GM10248 (cell line): ENCODE measurements around the gene MOSPD3.

Source experiments
- CTCF ChIA-PET: fragments of 300-600 bp; sonication (Branson Sonifier 250); formaldehyde crosslinking; extraction: SDS; loops from one replicate; lab custom pipeline; 2021; ENCODE audit warnings: antibody characterized with exemption; lab: Yijun Ruan, JAX
- POLR2A ChIA-PET: fragments of 350-650 bp; sonication (Branson Sonifier 250); formaldehyde crosslinking; extraction: SDS; loops from one replicate; lab custom pipeline; 2020; ENCODE audit warnings: antibody characterized with exemption; lab: Yijun Ruan, JAX
- DNase-seq: peaks from one replicate; pipeline ENCODE4 v3.0.0; 2012; ENCODE audit errors: extremely low spot score
- TF ChIP-seq, protein P1 (sequence below): IDR thresholded peaks from 2 replicates; pipeline ENCODE4 v1.5.1; 2012; ENCODE audit warnings: mild to moderate bottlenecking, low read depth; ENCODE audit errors: extremely low read depth, missing control alignments, control extremely low read depth

MOSPD3 gene

DNA sequence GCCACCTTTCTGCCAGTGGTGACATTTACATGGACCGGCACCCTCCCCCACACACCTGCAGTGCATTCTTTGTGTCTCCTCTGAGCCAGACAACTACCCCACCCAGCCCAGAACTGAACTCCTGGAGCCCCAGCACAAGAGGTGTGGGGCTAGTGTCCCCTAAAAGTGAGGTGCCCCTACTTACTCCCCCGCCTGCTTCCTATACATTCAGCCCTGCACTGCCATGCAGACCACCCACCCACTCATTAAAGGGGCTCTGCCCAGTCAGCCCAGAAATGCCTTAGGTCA is 40.6 kb upstream of the MOSPD3 start:
- TF ChIP-seq, protein P1, sequence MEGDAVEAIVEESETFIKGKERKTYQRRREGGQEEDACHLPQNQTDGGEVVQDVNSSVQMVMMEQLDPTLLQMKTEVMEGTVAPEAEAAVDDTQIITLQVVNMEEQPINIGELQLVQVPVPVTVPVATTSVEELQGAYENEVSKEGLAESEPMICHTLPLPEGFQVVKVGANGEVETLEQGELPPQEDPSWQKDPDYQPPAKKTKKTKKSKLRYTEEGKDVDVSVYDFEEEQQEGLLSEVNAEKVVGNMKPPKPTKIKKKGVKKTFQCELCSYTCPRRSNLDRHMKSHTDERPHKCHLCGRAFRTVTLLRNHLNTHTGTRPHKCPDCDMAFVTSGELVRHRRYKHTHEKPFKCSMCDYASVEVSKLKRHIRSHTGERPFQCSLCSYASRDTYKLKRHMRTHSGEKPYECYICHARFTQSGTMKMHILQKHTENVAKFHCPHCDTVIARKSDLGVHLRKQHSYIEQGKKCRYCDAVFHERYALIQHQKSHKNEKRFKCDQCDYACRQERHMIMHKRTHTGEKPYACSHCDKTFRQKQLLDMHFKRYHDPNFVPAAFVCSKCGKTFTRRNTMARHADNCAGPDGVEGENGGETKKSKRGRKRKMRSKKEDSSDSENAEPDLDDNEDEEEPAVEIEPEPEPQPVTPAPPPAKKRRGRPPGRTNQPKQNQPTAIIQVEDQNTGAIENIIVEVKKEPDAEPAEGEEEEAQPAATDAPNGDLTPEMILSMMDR = no peak
- ChIA-PET POLR2A (interaction anchor here (1.1 kb wide), 1 partner anchor 14 kb away, joined by 3 read pairs; the partner anchor contains the start of genes FBXO24 and LRCH4), CTCF (interaction anchor here (1.0 to 2.2 kb wide), 6 partner anchors 12 to 154 kb away, joined by 3 to 13 read pairs (median 4); partner anchors contain the start of genes FBXO24 and LRCH4)
- DNase-seq = no peak

DNA sequence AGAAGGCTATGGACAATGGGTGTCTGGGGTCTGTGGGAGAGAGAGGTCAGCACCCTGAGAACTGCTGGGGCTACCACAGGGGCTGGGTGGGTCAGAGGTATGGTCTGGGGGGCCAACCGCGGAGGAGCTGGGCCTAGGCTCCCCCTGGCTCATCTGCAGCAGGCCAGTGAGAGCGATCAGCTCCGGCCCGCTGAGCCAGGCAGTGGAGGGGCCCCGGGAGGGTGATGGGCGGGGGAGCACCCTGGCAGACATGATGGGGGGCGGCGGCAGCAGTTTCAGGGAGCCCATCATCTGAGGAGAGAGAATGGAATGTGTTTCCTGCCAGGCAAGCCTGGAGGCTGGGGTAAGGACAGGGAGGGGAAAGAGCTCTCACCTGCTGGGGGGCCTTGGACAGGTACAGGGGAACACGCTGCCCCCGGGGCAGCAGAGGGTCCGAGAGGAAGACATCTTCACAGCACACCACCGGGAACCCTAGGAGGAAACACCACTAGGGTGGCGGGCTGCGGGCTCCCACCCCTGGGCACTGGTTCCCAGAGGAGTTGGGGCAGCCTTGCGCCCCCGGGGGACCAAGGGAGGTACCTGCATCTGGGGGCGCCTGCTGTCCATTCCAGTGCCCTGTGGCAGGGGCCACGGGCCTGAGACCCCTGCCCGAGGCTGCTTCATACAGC is 39.9 kb upstream of the MOSPD3 start:
- ChIA-PET CTCF (interaction anchor here (0.6 to 2.2 kb wide), 5 partner anchors 8 to 14 kb away, joined by 3 to 13 read pairs (median 7); partner anchors contain the start of genes FBXO24 and LRCH4), POLR2A (no interaction called here)
- DNase-seq = no peak
- TF ChIP-seq, protein P1 = no peak

DNA sequence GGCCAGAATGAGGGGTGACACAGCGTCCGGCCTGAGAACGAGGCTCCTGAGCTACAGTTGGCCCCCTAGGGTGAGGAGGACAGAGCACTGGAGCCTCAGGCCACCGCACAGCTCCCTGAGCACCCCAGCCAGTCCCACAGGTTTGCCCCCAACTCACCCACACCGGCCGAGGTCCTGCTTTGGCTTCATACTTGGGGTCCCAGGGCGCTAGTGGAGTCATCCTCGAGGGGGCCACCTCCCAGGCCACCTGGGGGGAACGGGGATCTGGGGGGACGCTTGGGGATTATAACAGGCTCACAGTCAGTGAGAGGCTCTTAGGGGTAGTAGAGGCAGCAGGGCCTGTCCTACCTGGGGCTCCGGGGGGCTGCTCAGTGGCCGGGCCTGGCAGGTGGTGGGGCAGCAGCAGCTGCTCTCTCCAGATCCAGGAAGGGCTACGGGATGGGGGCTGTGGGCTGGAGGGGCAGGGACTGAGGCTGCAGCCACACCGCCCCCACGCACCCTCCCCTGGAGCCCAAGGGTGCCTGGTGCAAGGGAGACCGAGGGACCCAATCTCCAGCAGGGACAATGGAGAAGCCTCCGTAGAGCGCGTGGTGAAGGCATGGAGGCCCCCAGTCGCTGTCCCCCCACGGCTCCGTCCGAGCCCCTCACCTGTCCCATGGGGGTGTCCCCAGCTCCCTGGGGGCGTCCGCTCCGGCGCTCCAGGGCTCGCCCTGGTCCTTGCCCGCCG is 39.2 kb upstream of the MOSPD3 start:
- POLR2A ChIA-PET = no interaction called here
- no peak for DNase-seq
- CTCF ChIA-PET = interaction anchor here (0.6 to 2.2 kb wide), 5 partner anchors 9 to 14 kb away, joined by 3 to 13 read pairs (median 7); partner anchors contain the start of genes FBXO24 and LRCH4
- TF ChIP-seq, protein P1 = no peak

DNA sequence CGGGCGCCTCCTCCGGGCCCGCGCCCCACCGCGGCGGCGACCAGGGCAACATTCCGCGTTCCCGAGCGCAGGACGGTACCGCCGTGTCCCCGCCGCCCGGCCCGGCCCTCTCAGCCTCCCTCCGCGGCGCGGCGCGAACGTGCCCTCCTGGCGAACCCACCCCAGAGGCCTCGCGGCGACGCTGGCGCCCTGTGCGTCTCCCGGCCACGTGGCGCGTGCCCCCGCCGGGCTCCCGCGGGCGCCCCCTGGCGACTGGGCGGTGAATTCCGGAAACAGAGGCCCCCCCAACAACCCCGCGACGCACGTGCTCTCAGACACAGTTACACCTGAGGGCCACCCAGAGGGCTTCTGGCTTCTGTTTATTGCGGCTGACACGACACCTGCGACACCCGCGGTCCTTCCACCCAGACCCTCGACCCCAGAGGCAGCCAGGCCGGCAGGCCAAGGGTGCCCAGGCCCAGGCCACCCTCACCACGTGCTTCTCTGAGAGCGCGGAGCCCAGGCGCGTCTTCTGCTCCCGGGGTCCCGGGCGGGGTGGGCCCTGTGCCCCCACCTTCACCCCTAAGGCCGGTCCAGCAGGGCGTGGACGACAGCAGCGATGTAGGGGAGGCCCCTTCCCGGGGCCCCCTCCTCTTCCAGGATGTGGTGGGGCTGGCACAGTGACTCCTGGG is 38.5 kb upstream of the MOSPD3 start, which contains the start of gene SAP25:
TSS of gene SAP25 (minus strand) at position 210 of the 671 bp plus-strand sequence. CDS start at position 52, 158 bp downstream.
- no peak for DNase-seq
- CTCF ChIA-PET = interaction anchor here (1.8 to 2.0 kb wide), 2 partner anchors 10 to 12 kb away, joined by 7 to 10 read pairs; partner anchors contain the start of genes FBXO24 and LRCH4
- TF ChIP-seq, protein P1 = peak; percentile 5
- POLR2A ChIA-PET = no interaction called here

DNA sequence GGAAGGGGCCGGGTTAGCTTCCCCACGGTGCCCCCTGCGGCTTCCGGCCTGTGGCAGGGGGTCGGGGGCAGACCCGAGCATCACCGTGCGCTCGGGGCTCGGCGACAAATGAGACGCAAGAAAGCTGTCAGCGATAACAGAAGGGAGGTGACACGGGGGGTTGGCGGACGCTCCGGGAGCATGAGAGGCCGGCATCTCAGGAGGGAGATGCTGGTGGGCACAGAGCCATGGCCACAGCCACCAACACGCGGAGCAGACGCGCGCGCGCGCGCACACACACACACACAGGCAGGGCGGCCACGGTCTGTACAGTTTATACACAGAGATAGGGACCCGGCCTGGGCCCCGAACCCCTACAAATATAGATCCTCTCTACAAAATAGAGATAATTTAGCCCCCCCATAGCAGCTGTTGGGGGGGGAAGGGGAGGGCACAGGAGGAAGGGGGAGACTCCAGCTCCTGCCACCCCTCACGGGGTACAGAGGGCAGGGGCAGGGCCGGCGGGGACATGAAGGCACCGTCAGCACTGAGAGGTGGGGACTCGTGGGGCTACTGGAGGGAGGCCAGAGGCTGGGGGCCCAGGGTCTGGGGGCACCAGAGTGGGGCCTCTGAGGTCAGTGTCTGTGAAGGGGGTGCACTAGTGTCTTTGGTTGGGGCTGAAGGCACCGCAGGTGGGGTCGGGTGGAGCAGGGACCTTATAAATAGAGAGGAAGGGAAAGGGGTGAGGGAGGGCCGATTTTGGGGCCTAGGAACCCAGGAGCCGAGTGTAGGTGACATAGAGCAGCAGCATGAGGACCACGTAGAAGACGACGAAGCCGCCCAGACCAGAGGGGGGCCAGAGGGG is 37.8 kb upstream of the MOSPD3 start:
- TF ChIP-seq, protein P1 = no peak
- ChIA-PET POLR2A (no interaction called here), CTCF (no interaction called here)
- DNase-seq = no peak
